ENCODE data around the gene PRKAR1B.

- TF ChIP-seq YY1 (IDR thresholded peaks at IDR 0.05; ENCODE audit: insufficient read depth, insufficient read length) (no peak), SUZ12 (IDR thresholded peaks at IDR 0.05; ENCODE audit: extremely low read depth, insufficient read depth, insufficient read length) (no peak), ZNF274 (IDR thresholded peaks at IDR 0.05; ENCODE audit: low read depth, low read length) (no peak)
These were observed 144.2 kb downstream of the PRKAR1B start for GRCh38 chr7:582931-583330.

All from NT2/D1 (cell line).